Caco-2 (cell line): ENCODE measurements around the gene SLC38A11. TPM values are rescaled to one million over a fixed set of nuclear protein-coding genes. Genes with fewer than 3 reads are reported as not detected.
"Not testable (repeated sequence)": the region's sequence is repeated elsewhere in the genome, so short reads cannot be mapped to it uniquely, and the experiment has no call there.

Source experiments
- BruUV-seq: library from RNA; stranded (reverse); fragments of 400-500 nt; replicated peaks from 2 replicates; lab custom pipeline; 2021; lab: Mats Ljungman, UMichigan
- CTCF ChIA-PET: fragments of 300-600 bp; sonication (Branson Sonifier 250); formaldehyde crosslinking; loops from one replicate; lab custom pipeline; 2022; ENCODE audit warnings: antibody characterized with exemption; lab: Charles Lee
- POLR2A ChIA-PET: fragments of 300-600 bp; sonication (Branson Sonifier 250); formaldehyde crosslinking; loops from one replicate; lab custom pipeline; 2022; ENCODE audit warnings: antibody characterized with exemption; lab: Charles Lee
- DNase-seq, 2 experiments: peaks; one replicate each; pipeline versions ENCODE4 v3.0.0 to v3.0.0-alpha.2; 2020 to 2022
- H3K27me3 ChIP-seq: replicated peaks from 2 replicates; pipeline ENCODE4 v1.6.0; 2011; ENCODE audit warnings: low read length; ENCODE audit not compliant: control insufficient read depth, insufficient read depth
- H3K36me3 ChIP-seq: 2 replicates; pipeline ENCODE4 v1.5.1; 2011; ENCODE audit warnings: low read length; ENCODE audit not compliant: control insufficient read depth, insufficient read depth
- H3K4me1 ChIP-seq: fragments of 250-450 bp; sonication (Bioruptor Pico); 2 replicates; pipeline ENCODE4 v1.5.1; 2020; ENCODE audit warnings: mild to moderate bottlenecking
- H3K4me3 ChIP-seq: 2 replicates; pipeline ENCODE4 v1.5.1; 2011; ENCODE audit warnings: low read depth, mild to moderate bottlenecking, control low read depth, low read length
- H3K9me3 ChIP-seq: fragments of 250-450 bp; sonication (Bioruptor Pico); 2 replicates; pipeline ENCODE4 v1.5.1; 2020; ENCODE audit warnings: mild to moderate bottlenecking, moderate library complexity
- H3K27ac Mint-ChIP-seq: one replicate; pipeline ENCODE4 v1.8.0; 2022; ENCODE audit warnings: mixed read lengths; ENCODE audit not compliant: unreplicated experiment
- H3K27me3 Mint-ChIP-seq: one replicate; pipeline ENCODE4 v1.8.0; 2022; ENCODE audit warnings: mixed read lengths; ENCODE audit not compliant: insufficient read depth, unreplicated experiment
- H3K36me3 Mint-ChIP-seq: one replicate; pipeline ENCODE4 v1.8.0; 2022; ENCODE audit warnings: mild to moderate bottlenecking, mixed read lengths; ENCODE audit not compliant: insufficient read depth, unreplicated experiment
- H3K4me1 Mint-ChIP-seq: one replicate; pipeline ENCODE4 v1.8.0; 2022; ENCODE audit warnings: low read depth, mixed read lengths; ENCODE audit not compliant: unreplicated experiment
- H3K4me3 Mint-ChIP-seq: one replicate; pipeline ENCODE4 v1.8.0; 2022; ENCODE audit warnings: mild to moderate bottlenecking, moderate library complexity, mixed read lengths; ENCODE audit not compliant: unreplicated experiment
- H3K9me3 Mint-ChIP-seq: one replicate; pipeline ENCODE4 v1.8.0; 2022; ENCODE audit warnings: mixed read lengths; ENCODE audit not compliant: unreplicated experiment
- intact Hi-C: fragments of 100-400 bp; cut with micrococcal nuclease; formaldehyde crosslinking; loops from one replicate; pipeline ENCODE4 v1.10.0; 2022; ENCODE audit not compliant: unreplicated experiment
- total RNA-seq: library from RNA; stranded (reverse); gene quantifications from 2 replicates; pipeline ENCODE4 v1.2.3, GENCODE V29; 2022
- TF ChIP-seq, protein P1 (sequence below), 2 experiments: fragments of 200-600 bp in 1 of 2; IDR thresholded peaks; 1 replicate in 1 of 2; 2 replicates in 1 of 2; pipeline versions ENCODE4 v1.5.1 to v1.8.0; 2011 to 2022; ENCODE audit warnings: antibody characterized with exemption in 1 of 2, control low read depth in 1 of 2, inconsistent platforms in 1 of 2, low read depth in 1 of 2, low read length in 1 of 2, mild to moderate bottlenecking in 1 of 2, moderate library complexity in 1 of 2; ENCODE audit not compliant: insufficient read depth in 1 of 2, severe bottlenecking in 1 of 2, unreplicated experiment in 1 of 2

Gene SLC38A11
- total RNA-seq, 1 experiment from 2014 or later: 1.6 TPM

DNA sequence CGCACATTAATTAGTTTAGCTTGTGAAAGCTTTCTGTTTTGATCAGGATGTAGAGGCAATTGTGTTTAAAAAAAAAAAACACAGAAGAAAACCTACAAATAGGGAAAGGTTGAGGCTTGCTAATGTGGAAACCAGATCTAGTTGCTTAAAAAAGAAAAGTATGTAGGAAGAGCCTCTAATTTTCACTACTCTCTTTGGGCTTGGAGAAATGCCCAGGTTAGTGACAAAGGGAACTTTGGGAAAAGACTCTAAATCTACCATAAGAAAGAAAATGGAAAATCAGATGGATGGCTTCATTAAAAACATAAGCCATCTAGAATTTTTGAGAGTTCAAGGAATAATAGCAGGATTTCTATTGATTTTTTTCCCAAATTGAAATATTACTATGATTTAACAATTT is 47.3 kb upstream of the SLC38A11 start:
- no peaks in the 10 kb centered on the region for H3K36me3 Mint-ChIP-seq
- POLR2A ChIA-PET: no interaction called here
- peaks cover 10% of the 10 kb centered on the region for H3K27me3 Mint-ChIP-seq
- no peaks in the 10 kb centered on the region for H3K4me1 Mint-ChIP-seq
- H3K36me3 ChIP-seq: no peaks in the 10 kb centered on the region
- TF ChIP-seq, protein P1, sequence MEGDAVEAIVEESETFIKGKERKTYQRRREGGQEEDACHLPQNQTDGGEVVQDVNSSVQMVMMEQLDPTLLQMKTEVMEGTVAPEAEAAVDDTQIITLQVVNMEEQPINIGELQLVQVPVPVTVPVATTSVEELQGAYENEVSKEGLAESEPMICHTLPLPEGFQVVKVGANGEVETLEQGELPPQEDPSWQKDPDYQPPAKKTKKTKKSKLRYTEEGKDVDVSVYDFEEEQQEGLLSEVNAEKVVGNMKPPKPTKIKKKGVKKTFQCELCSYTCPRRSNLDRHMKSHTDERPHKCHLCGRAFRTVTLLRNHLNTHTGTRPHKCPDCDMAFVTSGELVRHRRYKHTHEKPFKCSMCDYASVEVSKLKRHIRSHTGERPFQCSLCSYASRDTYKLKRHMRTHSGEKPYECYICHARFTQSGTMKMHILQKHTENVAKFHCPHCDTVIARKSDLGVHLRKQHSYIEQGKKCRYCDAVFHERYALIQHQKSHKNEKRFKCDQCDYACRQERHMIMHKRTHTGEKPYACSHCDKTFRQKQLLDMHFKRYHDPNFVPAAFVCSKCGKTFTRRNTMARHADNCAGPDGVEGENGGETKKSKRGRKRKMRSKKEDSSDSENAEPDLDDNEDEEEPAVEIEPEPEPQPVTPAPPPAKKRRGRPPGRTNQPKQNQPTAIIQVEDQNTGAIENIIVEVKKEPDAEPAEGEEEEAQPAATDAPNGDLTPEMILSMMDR (IDR thresholded peaks at IDR 0.05; ENCODE audit: insufficient read depth in 1 of 2, low read depth in 1 of 2, low read length in 1 of 2, severe bottlenecking in 1 of 2, unreplicated experiment in 1 of 2): no peak
- no peak overlapping the region for H3K4me3 Mint-ChIP-seq
- H3K9me3 Mint-ChIP-seq: no peaks in the 10 kb centered on the region
- intact Hi-C loops: no loop called here
- CTCF ChIA-PET: interaction anchor here (1.9 kb wide), 1 partner anchor 14 kb away, joined by 6 read pairs; no protein-coding TSS in a partner anchor
- H3K4me1 ChIP-seq: no peaks in the 10 kb centered on the region
- BruUV-seq: no TSS peak
- H3K4me3 ChIP-seq: no peak overlapping the region
- no peaks in the 10 kb centered on the region for H3K27me3 ChIP-seq
- H3K27ac Mint-ChIP-seq: no peak overlapping the region
- DNase-seq: no peak
- H3K9me3 ChIP-seq: no peaks in the 10 kb centered on the region

DNA sequence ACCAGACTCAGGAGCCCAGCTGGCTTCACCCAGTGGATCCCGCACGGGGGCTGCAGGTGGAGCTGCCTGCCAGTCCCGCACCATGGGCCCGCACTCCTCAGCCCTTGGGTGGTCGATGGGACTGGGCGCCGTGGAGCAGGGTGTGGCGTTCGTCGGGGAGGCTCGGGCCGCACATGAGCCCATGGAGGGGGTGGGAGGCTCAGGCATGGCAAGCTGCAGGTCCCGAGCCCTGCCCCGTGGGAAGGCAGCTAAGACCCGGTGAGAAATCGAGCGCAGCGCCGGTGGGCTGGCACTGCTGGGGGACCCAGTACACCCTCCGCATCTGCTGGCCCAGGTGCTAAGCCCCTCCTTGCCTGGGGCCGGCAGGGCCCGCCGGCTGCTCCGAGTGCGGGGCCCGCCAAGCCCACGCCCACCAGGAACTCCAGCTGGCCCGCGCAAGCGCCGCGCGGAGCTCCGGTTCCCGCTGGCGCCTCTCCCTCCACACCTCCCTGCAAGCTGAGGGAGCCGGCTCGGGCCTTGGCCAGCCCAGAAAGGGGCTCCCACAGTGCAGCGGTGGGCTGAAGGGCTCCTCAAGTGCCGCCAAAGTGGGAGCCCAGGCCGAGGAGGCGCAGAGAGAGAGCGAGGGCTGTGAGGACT is 39.5 kb upstream of the SLC38A11 start:
- H3K36me3 Mint-ChIP-seq, POLR2A ChIA-PET, H3K4me3 Mint-ChIP-seq, H3K36me3 ChIP-seq, H3K9me3 ChIP-seq, H3K4me1 ChIP-seq, H3K9me3 Mint-ChIP-seq, H3K4me3 ChIP-seq, H3K27ac Mint-ChIP-seq, H3K27me3 ChIP-seq, DNase-seq, H3K27me3 Mint-ChIP-seq, BruUV-seq, H3K4me1 Mint-ChIP-seq: not testable (repeated sequence)
- intact Hi-C loops: loop anchor here (5.0 kb wide), 1 partner anchor 313 kb away; no protein-coding TSS in a partner anchor
- CTCF ChIA-PET: interaction anchor here (0.7 kb wide), 1 partner anchor 1646 kb away, joined by 3 read pairs; no protein-coding TSS in a partner anchor

DNA sequence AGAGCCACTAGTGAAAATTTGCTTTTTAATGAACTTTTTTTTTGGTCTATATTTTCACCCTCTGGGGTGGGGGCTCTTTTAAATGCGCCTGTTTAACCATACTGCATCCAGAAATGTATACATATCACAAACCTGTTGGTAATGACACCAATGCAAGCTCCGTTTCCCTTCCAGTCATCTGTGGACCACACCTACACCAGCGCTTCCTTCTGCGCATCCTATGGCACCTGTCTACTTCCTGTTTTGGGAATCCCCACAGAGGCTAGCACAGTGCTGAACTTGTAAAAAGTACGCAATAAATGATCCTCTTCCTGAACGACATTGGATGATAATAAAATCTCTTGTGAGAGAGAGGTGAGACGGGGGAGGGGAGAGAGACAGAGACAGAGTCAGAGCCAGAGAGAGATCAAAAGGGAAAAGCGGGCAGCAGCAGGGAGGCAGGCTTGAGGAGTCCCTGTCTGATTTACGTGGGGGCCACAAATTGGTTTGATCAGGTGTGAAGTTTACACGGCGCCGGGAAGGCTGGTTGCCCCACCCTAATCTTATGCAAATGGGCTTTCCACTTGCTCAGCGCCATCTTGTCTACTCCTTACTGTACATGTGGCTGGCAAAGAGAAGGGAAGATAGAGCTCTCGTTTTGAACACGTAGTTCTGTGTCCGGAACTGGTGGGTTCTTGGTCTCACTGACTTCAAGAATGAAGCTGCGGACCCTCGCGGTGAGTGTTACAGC is 38.1 kb upstream of the SLC38A11 start:
- Histone ChIP-seq H3K4me1 (no peaks in the 10 kb centered on the region), H3K4me3 (no peak overlapping the region), H3K9me3 (no peaks in the 10 kb centered on the region), H3K36me3 (no peaks in the 10 kb centered on the region), H3K27me3 (no peaks in the 10 kb centered on the region)
- Mint-ChIP-seq H3K27me3 (no peaks in the 10 kb centered on the region), H3K36me3 (no peaks in the 10 kb centered on the region), H3K27ac (no peak overlapping the region), H3K9me3 (no peaks in the 10 kb centered on the region), H3K4me3 (no peak overlapping the region), H3K4me1 (no peaks in the 10 kb centered on the region)
- intact Hi-C loops: loop anchor here (1.0 to 5.0 kb wide), 4 partner anchors 22 to 881 kb away; partner anchors contain the start of gene SCN3A
- ChIA-PET CTCF (interaction anchor here (0.6 to 1.9 kb wide), 8 partner anchors 21 to 1134 kb away, joined by 3 to 28 read pairs (median 4); partner anchors contain the start of genes SCN1A, SCN2A and SCN3A), POLR2A (no interaction called here)
- BruUV-seq: no TSS peak
- DNase-seq: no peak
- TF ChIP-seq, protein P1 (IDR thresholded peaks at IDR 0.05; ENCODE audit: insufficient read depth in 1 of 2, low read depth in 1 of 2, low read length in 1 of 2, severe bottlenecking in 1 of 2, unreplicated experiment in 1 of 2): no peak
